Measurements from ENCODE around the gene SRPK2.

SRPK2 gene

GRCh38 chr7:105185290-105186010 is 203.3 kb downstream of the SRPK2 start:
- Histone ChIP-seq H3K27ac (replicated peaks; ENCODE audit: low read length) (no peak overlapping the region), H3K27me3 (ENCODE audit: control insufficient read depth in 3 of 3, insufficient read depth in 3 of 3, low read depth in 1 of 3, low read length in 3 of 3) (no peaks in the 10 kb centered on the region), H3K18ac (ENCODE audit: low read length) (no peak overlapping the region), H3K4me1 (ENCODE audit: control insufficient read depth in 2 of 2, insufficient read depth in 1 of 2, low read depth in 1 of 2, low read length in 2 of 2) (peaks cover 0 to 1% of the 10 kb centered on the region in 2 donors), H3K23ac (ENCODE audit: low read depth, low read length, poor library complexity) (no peak overlapping the region), H3K79me1 (ENCODE audit: low read depth, low read length) (peaks cover 1% of the 10 kb centered on the region), H2AFZ (ENCODE audit: low read length) (no peak overlapping the region), H2BK5ac (ENCODE audit: low read length) (no peak overlapping the region), H3K4ac (ENCODE audit: low read length) (no peak overlapping the region), H3K4me3 (ENCODE audit: low read length in 2 of 2) (no peak overlapping the region), H3K14ac (ENCODE audit: low read length) (no peak overlapping the region), H3K36me3 (replicated peaks in 1 of 2; ENCODE audit: control insufficient read depth in 2 of 2, insufficient read depth in 2 of 2, low read length in 2 of 2) (no peaks in the 10 kb centered on the region), H4K8ac (ENCODE audit: low read depth, low read length) (no peak overlapping the region), H3K4me2 (ENCODE audit: insufficient read depth, low read length, poor library complexity, severe bottlenecking) (no peak overlapping the region), H2BK15ac (ENCODE audit: low read length) (no peak overlapping the region), H3K9me3 (replicated peaks in 1 of 2; ENCODE audit: control insufficient read depth in 2 of 2, insufficient read depth in 1 of 2, low read depth in 1 of 2, low read length in 2 of 2) (no peaks in the 10 kb centered on the region), H2BK12ac (ENCODE audit: low read length) (no peak overlapping the region), H2AK5ac (ENCODE audit: low read depth, low read length) (no peak overlapping the region), H2BK120ac (ENCODE audit: low read depth, low read length) (no peak overlapping the region), H4K91ac (ENCODE audit: low read depth, low read length, poor library complexity) (no peak overlapping the region), H3K9ac (ENCODE audit: low read depth, low read length, poor library complexity) (no peak overlapping the region)
- no CpG with 5 or more reads among the region's 2 CpGs for WGBS, 2 donors (ENCODE audit: extremely low coverage in 2 of 2, insufficient read length in 2 of 2, insufficient replicate concordance in 1 of 2)
- DNase-seq (ENCODE audit: low spot score) = no peak

- H3K4me2 ChIP-seq (ENCODE audit: insufficient read depth, low read length, poor library complexity, severe bottlenecking) = no peak overlapping the region
- H4K8ac ChIP-seq (ENCODE audit: low read depth, low read length) = no peak overlapping the region
- no peak overlapping the region for H4K91ac ChIP-seq (ENCODE audit: low read depth, low read length, poor library complexity)
- H3K36me3 ChIP-seq (replicated peaks in 1 of 2; ENCODE audit: control insufficient read depth in 2 of 2, insufficient read depth in 2 of 2, low read length in 2 of 2) = no peaks in the 10 kb centered on the region
- no peak for DNase-seq (ENCODE audit: low spot score)
- no peaks in the 10 kb centered on the region for H3K4me1 ChIP-seq (ENCODE audit: control insufficient read depth in 2 of 2, insufficient read depth in 1 of 2, low read depth in 1 of 2, low read length in 2 of 2)
- no peaks in the 10 kb centered on the region for H3K27me3 ChIP-seq (ENCODE audit: control insufficient read depth in 3 of 3, insufficient read depth in 3 of 3, low read depth in 1 of 3, low read length in 3 of 3)
- H3K14ac ChIP-seq (ENCODE audit: low read length) = no peak overlapping the region
- H3K79me1 ChIP-seq (ENCODE audit: low read depth, low read length) = peaks cover 1% of the 10 kb centered on the region
- no CpG with 5 or more reads among the region's 2 CpGs for WGBS, 2 donors (ENCODE audit: extremely low coverage in 2 of 2, insufficient read length in 2 of 2, insufficient replicate concordance in 1 of 2)
- H3K9ac ChIP-seq (ENCODE audit: low read depth, low read length, poor library complexity) = no peak overlapping the region
- H2BK12ac ChIP-seq (ENCODE audit: low read length) = no peak overlapping the region
- no peak overlapping the region for H2BK5ac ChIP-seq (ENCODE audit: low read length)
- H3K4ac ChIP-seq (ENCODE audit: low read length) = no peak overlapping the region
- no peak overlapping the region for H2BK120ac ChIP-seq (ENCODE audit: low read depth, low read length)
- no peak overlapping the region for H2AFZ ChIP-seq (ENCODE audit: low read length)
- no peak overlapping the region for H2BK15ac ChIP-seq (ENCODE audit: low read length)
- H3K23ac ChIP-seq (ENCODE audit: low read depth, low read length, poor library complexity) = no peak overlapping the region
- no peak overlapping the region for H2AK5ac ChIP-seq (ENCODE audit: low read depth, low read length)
- H3K9me3 ChIP-seq (replicated peaks in 1 of 2; ENCODE audit: control insufficient read depth in 2 of 2, insufficient read depth in 1 of 2, low read depth in 1 of 2, low read length in 2 of 2) = peaks cover 2 to 7% of the 10 kb centered on the region in 2 donors
- H3K18ac ChIP-seq (ENCODE audit: low read length) = no peak overlapping the region
- H3K27ac ChIP-seq (replicated peaks; ENCODE audit: low read length) = no peak overlapping the region
- no peak overlapping the region for H3K4me3 ChIP-seq (ENCODE audit: low read length in 2 of 2)
These were observed 208.7 kb downstream of the SRPK2 start for GRCh38 chr7:105180002-105180401.

- H3K4me2 ChIP-seq (ENCODE audit: insufficient read depth, low read length, poor library complexity, severe bottlenecking) = no peak overlapping the region
These were observed 209.7 kb downstream of the SRPK2 start for GRCh38 chr7:105178928-105179541.

GRCh38 chr7:105178177-105178576 is 210.5 kb downstream of the SRPK2 start:
- Histone ChIP-seq H3K27ac (replicated peaks; ENCODE audit: low read length) (no peak overlapping the region), H3K4me1 (ENCODE audit: control insufficient read depth in 2 of 2, insufficient read depth in 1 of 2, low read depth in 1 of 2, low read length in 2 of 2) (no peaks in the 10 kb centered on the region), H3K23ac (ENCODE audit: low read depth, low read length, poor library complexity) (no peak overlapping the region), H3K9ac (ENCODE audit: low read depth, low read length, poor library complexity) (no peak overlapping the region), H3K18ac (ENCODE audit: low read length) (no peak overlapping the region), H3K14ac (ENCODE audit: low read length) (no peak overlapping the region), H3K9me3 (replicated peaks in 1 of 2; ENCODE audit: control insufficient read depth in 2 of 2, insufficient read depth in 1 of 2, low read depth in 1 of 2, low read length in 2 of 2) (peaks cover 2 to 7% of the 10 kb centered on the region in 2 donors), H3K36me3 (replicated peaks in 1 of 2; ENCODE audit: control insufficient read depth in 2 of 2, insufficient read depth in 2 of 2, low read length in 2 of 2) (no peaks in the 10 kb centered on the region), H2BK15ac (ENCODE audit: low read length) (no peak overlapping the region), H2BK5ac (ENCODE audit: low read length) (no peak overlapping the region), H4K8ac (ENCODE audit: low read depth, low read length) (no peak overlapping the region), H2BK120ac (ENCODE audit: low read depth, low read length) (no peak overlapping the region), H3K27me3 (ENCODE audit: control insufficient read depth in 3 of 3, insufficient read depth in 3 of 3, low read depth in 1 of 3, low read length in 3 of 3) (no peaks in the 10 kb centered on the region), H3K4ac (ENCODE audit: low read length) (no peak overlapping the region), H2BK12ac (ENCODE audit: low read length) (no peak overlapping the region), H4K91ac (ENCODE audit: low read depth, low read length, poor library complexity) (no peak overlapping the region), H3K4me3 (ENCODE audit: low read length in 2 of 2) (no peak overlapping the region), H2AK5ac (ENCODE audit: low read depth, low read length) (no peak overlapping the region), H3K4me2 (ENCODE audit: insufficient read depth, low read length, poor library complexity, severe bottlenecking) (no peak overlapping the region), H2AFZ (ENCODE audit: low read length) (no peak overlapping the region), H3K79me1 (ENCODE audit: low read depth, low read length) (peaks cover 1% of the 10 kb centered on the region)
- WGBS, 2 donors (ENCODE audit: extremely low coverage in 2 of 2, insufficient read length in 2 of 2, insufficient replicate concordance in 1 of 2) = no CpG with 5 or more reads among the region's 4 CpGs
- no peak for DNase-seq (ENCODE audit: low spot score)

More at GRCh38 chr7:105178928-105179541, 209.7 kb downstream of the SRPK2 start:
- Histone ChIP-seq H2BK120ac (ENCODE audit: low read depth, low read length) (no peak overlapping the region), H3K23ac (ENCODE audit: low read depth, low read length, poor library complexity) (no peak overlapping the region), H3K79me1 (ENCODE audit: low read depth, low read length) (peaks cover 1% of the 10 kb centered on the region), H3K14ac (ENCODE audit: low read length) (no peak overlapping the region), H3K4me3 (ENCODE audit: low read length in 2 of 2) (no peak overlapping the region), H3K18ac (ENCODE audit: low read length) (no peak overlapping the region), H3K4me1 (ENCODE audit: control insufficient read depth in 2 of 2, insufficient read depth in 1 of 2, low read depth in 1 of 2, low read length in 2 of 2) (no peaks in the 10 kb centered on the region), H3K27me3 (ENCODE audit: control insufficient read depth in 3 of 3, insufficient read depth in 3 of 3, low read depth in 1 of 3, low read length in 3 of 3) (no peaks in the 10 kb centered on the region), H3K4ac (ENCODE audit: low read length) (no peak overlapping the region), H4K91ac (ENCODE audit: low read depth, low read length, poor library complexity) (no peak overlapping the region), H3K36me3 (replicated peaks in 1 of 2; ENCODE audit: control insufficient read depth in 2 of 2, insufficient read depth in 2 of 2, low read length in 2 of 2) (no peaks in the 10 kb centered on the region), H2AFZ (ENCODE audit: low read length) (no peak overlapping the region), H4K8ac (ENCODE audit: low read depth, low read length) (no peak overlapping the region), H3K27ac (replicated peaks; ENCODE audit: low read length) (no peak overlapping the region), H2BK5ac (ENCODE audit: low read length) (no peak overlapping the region), H3K9me3 (replicated peaks in 1 of 2; ENCODE audit: control insufficient read depth in 2 of 2, insufficient read depth in 1 of 2, low read depth in 1 of 2, low read length in 2 of 2) (peaks cover 2 to 7% of the 10 kb centered on the region in 2 donors), H2AK5ac (ENCODE audit: low read depth, low read length) (no peak overlapping the region), H2BK15ac (ENCODE audit: low read length) (no peak overlapping the region), H3K9ac (ENCODE audit: low read depth, low read length, poor library complexity) (no peak overlapping the region), H2BK12ac (ENCODE audit: low read length) (no peak overlapping the region)
- no CpG with 5 or more reads among the region's 4 CpGs for WGBS, 2 donors (ENCODE audit: extremely low coverage in 2 of 2, insufficient read length in 2 of 2, insufficient replicate concordance in 1 of 2)
- no peak for DNase-seq (ENCODE audit: low spot score)

All from neuronal stem cell (in vitro differentiated cells).